K562 (cell line): Measurements from ENCODE around the gene RPS8.

ENCODE experiments used
- CHD1 ChIP-seq: fragments of 200-600 bp; sonication (generic); IDR thresholded peaks from one replicate; pipeline ENCODE4 v1.6.1; 2012; ENCODE audit warnings: mild to moderate bottlenecking, moderate library complexity, low read length, inconsistent platforms
- CTCF ChIP-seq, 3 experiments: IDR thresholded peaks in 2 of 3; conservative IDR thresholded peaks in 1 of 3; 2 replicates each; pipeline ENCODE4 v1.5.1; 2011 to 2012; ENCODE audit warnings: low read length in 3 of 3, mild to moderate bottlenecking in 3 of 3, control low read depth in 2 of 3, improper control_type of control experiment in 1 of 3, inconsistent platforms in 1 of 3, low read depth in 1 of 3, mixed read lengths in 1 of 3, moderate library complexity in 1 of 3; ENCODE audit not compliant: insufficient read depth in 2 of 3
- DPF2 ChIP-seq: fragments of 450-650 bp; IDR thresholded peaks from 2 replicates; pipeline ENCODE4 v1.6.1; 2016
- E2F4 ChIP-seq: sonication (generic); formaldehyde crosslinking; IDR thresholded peaks from 2 replicates; pipeline ENCODE4 v1.8.0; 2022; ENCODE audit warnings: mild to moderate bottlenecking, low read depth, missing genetic modification reagents
- ELF4 ChIP-seq: fragments of 450-650 bp; formaldehyde crosslinking; IDR thresholded peaks from 2 replicates; pipeline ENCODE4 v1.4.0; 2022; ENCODE audit warnings: missing genetic modification characterization
- GTF3C2 ChIP-seq: IDR thresholded peaks from 3 replicates; pipeline ENCODE4 v1.6.1; 2011; ENCODE audit warnings: borderline replicate concordance, mild to moderate bottlenecking, moderate library complexity; ENCODE audit not compliant: insufficient read length; ENCODE audit errors: extremely low read depth
- KAT7 ChIP-seq: sonication (generic); formaldehyde crosslinking; IDR thresholded peaks from 2 replicates; pipeline ENCODE4 v1.8.0; 2022; ENCODE audit warnings: missing genetic modification reagents, mild to moderate bottlenecking, borderline replicate concordance
- KLF1 ChIP-seq: fragments of 450-650 bp; IDR thresholded peaks from 2 replicates; pipeline ENCODE4 v1.6.1; 2016; ENCODE audit warnings: missing genetic modification characterization, missing compliant biosample characterization
- MED1 ChIP-seq: sonication (generic); formaldehyde crosslinking; IDR thresholded peaks from 2 replicates; pipeline ENCODE4 v1.8.1; 2023; ENCODE audit warnings: missing genetic modification reagents, borderline replicate concordance
- POLR2A ChIP-seq: fragments of 450-650 bp; conservative IDR thresholded peaks from 2 replicates; pipeline ENCODE4 v1.6.1; 2016
- ZBTB9 ChIP-seq: fragments of 450-650 bp; formaldehyde crosslinking; IDR thresholded peaks from 2 replicates; pipeline ENCODE4 v1.4.0; 2020; ENCODE audit warnings: mild to moderate bottlenecking, moderate library complexity
- ZNF639 ChIP-seq, 2 experiments: fragments of 200-800 bp in 1 of 2; sonication (Bioruptor generic) in 1 of 2; sonication (generic) in 1 of 2; formaldehyde crosslinking in 1 of 2; IDR thresholded peaks in 1 of 2; conservative IDR thresholded peaks in 1 of 2; 2 replicates each; pipeline versions ENCODE4 v1.5.0 to v1.6.1; 2016 to 2020; ENCODE audit warnings: missing compliant biosample characterization in 1 of 2, missing genetic modification characterization in 1 of 2, missing genetic modification reagents in 1 of 2
- ZNF740 ChIP-seq, 3 experiments: fragments of 200-800 bp in 1 of 3; sonication (Bioruptor generic) in 1 of 3; sonication (generic) in 1 of 3; formaldehyde crosslinking in 1 of 3; IDR thresholded peaks; 2 replicates each; pipeline versions ENCODE4 v1.6.1 to v1.8.0; 2016 to 2022; ENCODE audit warnings: mild to moderate bottlenecking in 2 of 3, missing compliant biosample characterization in 2 of 3, missing genetic modification characterization in 2 of 3, missing genetic modification reagents in 1 of 3
- ZNF79 ChIP-seq: fragments of 250-450 bp; sonication (Bioruptor Pico); IDR thresholded peaks from 2 replicates; pipeline ENCODE4 v1.4.0; 2020; ENCODE audit warnings: low read depth, mild to moderate bottlenecking, moderate library complexity

- TF ChIP-seq KLF1 (no peak), DPF2 (no peak), E2F4 (CRISPR knock-in tag) (no peak), ZBTB9 (CRISPR knock-in tag) (no peak), MED1 (CRISPR knock-in tag) (no peak), POLR2A (no peak; the same call in none of the 2 replicates), ZNF740 (CRISPR knock-in tag; IDR thresholded peaks at IDR 0.05) (no peak), ZNF740 (tag; IDR thresholded peaks at IDR 0.05) (no peak), CTCF (IDR thresholded peaks at IDR 0.05 in 2 of 3, conservative IDR thresholded peaks at IDR 0.05 in 1 of 3; ENCODE audit: insufficient read depth in 2 of 3, low read depth in 1 of 3, low read length in 3 of 3) (peak in 2 of 3 experiments; percentile 12 to 15; a peak in 1 of 6 replicates), KAT7 (no peak), CHD1 (no peak), GTF3C2 (no peak), ELF4 (CRISPR knock-in tag) (no peak), ZNF639 (CRISPR knock-in tag; conservative IDR thresholded peaks at IDR 0.05 in 1 of 2, IDR thresholded peaks at IDR 0.05 in 1 of 2) (no peak), ZNF79 (CRISPR knock-in tag) (no peak)
Observed at GRCh38 chr1:44780583-44781121, 5.3 kb downstream of the RPS8 start.
